NCI-H2107 treated with DMSO at 0.1 percent for 48 hours (cell line): Measurements from ENCODE around the gene RFX1.

Source experiments
- DNase-seq: peaks from one replicate; lab custom pipeline; 2025; ENCODE audit not compliant: unreplicated experiment; lab: John Stamatoyannopoulos, UW

Gene RFX1

GRCh38 chr19:13996928-13997630, 9.0 kb downstream of the RFX1 start:
- DNase-seq: no peak

GRCh38 chr19:13995878-13996765, 10.0 kb downstream of the RFX1 start:
- DNase-seq: no peak

GRCh38 chr19:13995017-13995728, 10.9 kb downstream of the RFX1 start:
- DNase-seq: no peak

- no peak for DNase-seq
Observed at GRCh38 chr19:13993590-13994300, 12.4 kb downstream of the RFX1 start.

GRCh38 chr19:13992025-13992424, 14.1 kb downstream of the RFX1 start:
- no peak for DNase-seq

- no peak for DNase-seq
Observed at GRCh38 chr19:13990085-13990484, 16.0 kb downstream of the RFX1 start.

- DNase-seq: no peak
Observed at GRCh38 chr19:13989487-13989886, 16.6 kb downstream of the RFX1 start.

- DNase-seq: no peak
Observed at GRCh38 chr19:13987101-13987890, 18.8 kb downstream of the RFX1 start.

GRCh38 chr19:13986348-13986904, 19.7 kb downstream of the RFX1 start:
- DNase-seq: peak; percentile 73

GRCh38 chr19:13985771-13986347, 20.3 kb downstream of the RFX1 start:
- peak; percentile 63 for DNase-seq

- peak; percentile 37 for DNase-seq
Observed at GRCh38 chr19:13984875-13985741, 21.0 kb downstream of the RFX1 start.

GRCh38 chr19:13984186-13984585, 21.9 kb downstream of the RFX1 start:
- no peak for DNase-seq

- peak; percentile 63 for DNase-seq
Observed at GRCh38 chr19:13983213-13983889, 22.8 kb downstream of the RFX1 start.

- no peak for DNase-seq
Observed at GRCh38 chr19:13982773-13983172, 23.3 kb downstream of the RFX1 start.

GRCh38 chr19:13981988-13982501, 24.1 kb downstream of the RFX1 start:
- DNase-seq: no peak

- no peak for DNase-seq
Observed at GRCh38 chr19:13981467-13981866, 24.7 kb downstream of the RFX1 start.

GRCh38 chr19:13981021-13981420, 25.1 kb downstream of the RFX1 start:
- no peak for DNase-seq

- no peak for DNase-seq
Observed at GRCh38 chr19:13980340-13980739, 25.8 kb downstream of the RFX1 start.
